GM13976 (cell line): ENCODE measurements around the gene NUP85.
A peak's percentile ranks its signal among the peaks of the same experiment; 100 is the strongest.
"Not testable (repeated sequence)": the region's sequence is repeated elsewhere in the genome, so short reads cannot be mapped to it uniquely, and the experiment has no call there.

Source experiments
- DNase-seq: peaks from one replicate; pipeline ENCODE4 v3.0.0; 2012; ENCODE audit warnings: low spot score
- in situ Hi-C: fragments of 300-500 bp; cut with MboI; formaldehyde crosslinking; loops from one replicate; pipeline ENCODE4 v1.12.0; 2022; ENCODE audit warnings: low sequenced_read_pairs, mixed read lengths, inconsistent platforms; ENCODE audit not compliant: unreplicated experiment
- TF ChIP-seq, protein P1 (sequence below): IDR thresholded peaks from 2 replicates; pipeline ENCODE4 v1.5.1; 2012; ENCODE audit warnings: borderline replicate concordance, mild to moderate bottlenecking; ENCODE audit not compliant: insufficient read depth; ENCODE audit errors: extremely low read depth, missing control alignments, control extremely low read depth

The NUP85 gene

DNA sequence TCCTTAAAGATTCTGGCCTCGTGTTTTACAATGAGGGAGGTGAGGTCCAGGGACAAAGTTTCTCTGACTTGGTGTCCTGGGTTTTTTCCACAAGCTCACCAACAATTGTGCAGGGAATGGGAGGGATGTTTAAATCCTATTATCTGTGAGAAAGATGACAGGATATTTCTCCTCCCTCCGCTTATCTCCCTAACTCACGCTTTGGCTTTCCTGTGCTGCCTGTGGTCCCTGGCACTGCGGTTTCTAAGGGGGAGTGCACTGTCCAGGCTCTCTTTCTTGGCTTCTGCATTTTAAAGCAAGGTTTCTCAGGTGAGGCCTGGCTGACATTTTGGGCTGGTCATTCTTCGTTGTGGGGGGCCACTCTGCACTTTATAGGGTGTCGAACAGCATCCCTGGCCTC, 39.5 kb downstream of the NUP85 start:
- in situ Hi-C loops = no loop called here
- no peak for DNase-seq
- TF ChIP-seq, protein P1, sequence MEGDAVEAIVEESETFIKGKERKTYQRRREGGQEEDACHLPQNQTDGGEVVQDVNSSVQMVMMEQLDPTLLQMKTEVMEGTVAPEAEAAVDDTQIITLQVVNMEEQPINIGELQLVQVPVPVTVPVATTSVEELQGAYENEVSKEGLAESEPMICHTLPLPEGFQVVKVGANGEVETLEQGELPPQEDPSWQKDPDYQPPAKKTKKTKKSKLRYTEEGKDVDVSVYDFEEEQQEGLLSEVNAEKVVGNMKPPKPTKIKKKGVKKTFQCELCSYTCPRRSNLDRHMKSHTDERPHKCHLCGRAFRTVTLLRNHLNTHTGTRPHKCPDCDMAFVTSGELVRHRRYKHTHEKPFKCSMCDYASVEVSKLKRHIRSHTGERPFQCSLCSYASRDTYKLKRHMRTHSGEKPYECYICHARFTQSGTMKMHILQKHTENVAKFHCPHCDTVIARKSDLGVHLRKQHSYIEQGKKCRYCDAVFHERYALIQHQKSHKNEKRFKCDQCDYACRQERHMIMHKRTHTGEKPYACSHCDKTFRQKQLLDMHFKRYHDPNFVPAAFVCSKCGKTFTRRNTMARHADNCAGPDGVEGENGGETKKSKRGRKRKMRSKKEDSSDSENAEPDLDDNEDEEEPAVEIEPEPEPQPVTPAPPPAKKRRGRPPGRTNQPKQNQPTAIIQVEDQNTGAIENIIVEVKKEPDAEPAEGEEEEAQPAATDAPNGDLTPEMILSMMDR = no peak

DNA sequence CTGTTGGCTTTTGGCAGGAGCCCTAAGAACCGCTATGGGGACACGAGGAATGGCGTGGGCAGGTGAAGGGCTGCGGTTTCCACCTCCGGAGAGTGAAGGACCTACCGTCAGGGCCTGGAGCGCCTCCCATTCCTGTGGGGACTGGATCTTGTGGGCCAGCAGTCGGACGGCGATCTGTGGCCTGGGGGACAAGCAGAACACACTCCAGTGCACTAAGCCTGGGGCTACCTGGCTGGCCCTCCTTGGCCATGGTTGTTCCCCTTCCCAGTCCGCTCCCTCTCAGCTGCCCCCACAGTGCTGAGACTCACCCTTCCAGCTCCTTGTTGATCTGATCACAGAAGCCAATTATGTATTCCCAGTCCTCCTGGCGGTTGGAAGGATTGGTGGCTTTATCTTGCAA, 40.9 kb downstream of the NUP85 start:
- DNase-seq = no peak
- in situ Hi-C loops = no loop called here

DNA sequence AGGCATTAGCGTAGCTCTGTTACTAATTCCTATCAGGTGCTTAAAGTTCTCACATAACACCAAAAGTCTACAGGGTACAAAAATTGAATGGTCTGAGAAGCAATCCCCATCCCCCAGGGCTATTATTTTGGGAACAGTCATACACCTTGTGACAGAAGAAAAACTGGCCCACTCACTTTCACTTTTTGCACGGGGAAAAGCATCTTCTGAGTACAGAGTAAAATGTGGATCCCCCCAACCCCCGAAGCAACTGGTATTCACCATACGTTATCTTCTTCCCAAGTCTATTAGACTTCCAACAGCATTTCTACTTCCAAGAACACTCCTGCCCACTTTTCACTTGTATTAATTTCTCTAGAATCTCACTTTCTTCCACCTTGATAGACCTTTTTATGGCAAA, 44.1 kb downstream of the NUP85 start:
- no peak for DNase-seq
- TF ChIP-seq, protein P1 = no peak
- in situ Hi-C loops = no loop called here

More for the DNA sequence above, 40.9 kb downstream of the NUP85 start:
- TF ChIP-seq, protein P1 = no peak

DNA sequence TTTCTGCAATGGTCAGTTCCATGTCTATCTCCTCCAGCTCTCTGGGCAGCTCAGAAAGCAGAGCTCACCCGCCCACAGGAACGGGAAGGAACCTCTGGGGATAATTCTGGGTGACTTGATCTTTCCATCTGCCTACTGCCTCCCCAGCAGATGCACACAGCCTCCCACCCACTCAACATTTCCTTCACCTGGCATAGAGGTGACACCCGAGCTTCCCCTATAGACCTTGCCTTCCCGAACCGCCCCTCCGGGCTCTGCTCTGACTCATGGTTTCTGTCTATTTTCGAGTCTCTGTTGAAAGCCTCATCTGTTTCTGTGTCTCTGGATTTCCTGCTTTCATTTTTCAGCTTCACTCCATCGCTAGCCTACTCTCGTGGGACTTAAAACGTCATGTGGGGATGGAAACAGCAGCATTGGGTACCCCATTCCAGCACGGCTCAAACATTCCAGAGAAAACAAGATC, 44.6 kb downstream of the NUP85 start:
- in situ Hi-C loops = no loop called here
- TF ChIP-seq, protein P1 = no peak

DNA sequence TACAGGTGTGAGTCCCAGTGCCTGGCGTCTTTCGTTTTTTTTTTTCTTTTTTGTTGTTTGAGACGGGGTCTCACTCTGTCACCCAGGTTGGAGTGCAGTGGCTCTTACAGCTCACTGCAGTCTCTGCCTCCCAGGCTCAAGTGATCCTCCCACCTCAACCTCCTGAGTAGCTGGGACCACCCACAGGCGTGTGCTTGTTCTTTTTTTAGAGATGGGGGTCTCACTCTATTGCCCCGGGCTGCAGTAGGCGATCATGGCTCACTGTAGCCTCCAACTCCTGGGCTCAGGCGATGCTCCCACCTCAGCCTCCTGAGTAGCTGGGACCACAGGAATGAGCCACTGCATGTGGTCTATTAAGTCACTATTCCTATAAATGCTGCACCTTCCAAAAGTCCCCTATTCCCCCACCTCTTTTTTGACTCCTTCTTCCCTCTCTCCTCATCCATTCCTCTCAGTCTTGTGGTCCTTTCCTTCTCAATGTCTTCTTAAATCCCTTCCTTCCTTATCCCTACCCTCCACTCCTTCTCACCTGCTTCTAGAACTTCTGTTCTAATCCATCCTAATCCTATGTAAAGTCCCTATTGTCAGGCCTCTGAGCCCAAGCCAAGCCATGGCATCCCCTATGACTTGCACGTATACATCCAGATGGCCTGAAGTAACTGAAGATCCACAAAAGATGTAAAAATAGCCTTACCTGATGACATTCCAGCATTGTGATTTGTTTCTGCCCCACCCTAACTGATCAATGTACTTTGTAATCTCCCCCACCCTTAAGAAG, 46.7 kb downstream of the NUP85 start:
- in situ Hi-C loops = no loop called here
- TF ChIP-seq, protein P1 = no peak
- DNase-seq = no peak

More for the DNA sequence above, 44.6 kb downstream of the NUP85 start:
- peak; percentile 82 for DNase-seq

DNA sequence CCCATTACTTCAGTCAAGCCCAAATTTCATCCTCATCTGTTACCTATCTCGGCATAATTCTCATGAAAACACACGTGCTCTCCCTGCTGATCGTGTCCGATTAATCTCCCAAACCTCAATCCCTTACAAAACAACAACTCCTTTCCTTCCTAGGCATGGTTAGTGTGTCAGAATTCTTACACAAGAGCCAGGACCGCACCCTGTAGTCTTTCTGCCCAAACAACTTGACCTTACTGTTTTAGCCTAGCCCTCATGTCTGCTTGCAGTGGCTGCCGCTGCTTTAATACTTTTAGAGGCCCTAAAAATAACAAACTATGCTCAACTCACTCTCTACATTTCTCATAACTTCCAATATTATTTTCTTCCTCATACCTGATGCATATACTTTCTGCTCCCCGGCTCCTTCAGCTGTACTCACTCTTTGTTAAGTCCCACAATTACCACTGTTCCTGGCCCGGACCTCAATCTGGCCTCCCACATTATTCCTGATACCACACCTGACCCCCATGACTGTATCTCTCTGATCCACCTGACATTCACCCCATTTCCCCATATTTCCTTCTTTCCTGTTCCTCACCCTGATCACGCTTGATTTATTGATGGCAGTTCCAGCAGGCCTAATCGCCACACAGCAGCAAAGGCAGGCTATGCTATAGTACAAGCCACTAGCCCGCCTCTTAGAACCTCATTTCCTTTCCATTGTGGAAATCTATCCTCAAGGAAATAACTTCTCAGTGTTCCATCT, 50.6 kb downstream of the NUP85 start:
- DNase-seq, in situ Hi-C loops: not testable (repeated sequence)

DNA sequence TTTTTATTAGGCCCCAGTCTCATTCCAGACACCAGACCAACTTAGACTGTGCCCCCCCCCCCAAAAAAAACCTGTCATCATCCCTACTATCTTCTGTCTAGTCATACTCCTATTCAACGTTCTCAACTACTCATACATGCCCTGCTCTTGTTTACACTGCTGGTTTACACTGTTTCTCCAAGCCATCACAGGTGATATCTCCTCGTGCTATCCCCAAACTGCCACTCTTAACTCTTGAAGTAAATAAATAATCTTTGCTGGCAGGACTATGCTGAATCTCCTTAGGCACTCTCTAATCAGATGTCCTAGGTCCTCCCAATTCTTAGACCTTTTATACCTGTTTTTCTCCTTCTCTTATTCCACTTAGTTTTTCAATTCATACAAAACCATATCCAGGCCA, 51.7 kb downstream of the NUP85 start:
- DNase-seq, in situ Hi-C loops: not testable (repeated sequence)
